WTC11 (cell line): ENCODE measurements around the gene YOD1. TPM values are rescaled to one million over a fixed set of nuclear protein-coding genes. Genes with fewer than 3 reads are reported as not detected.

ENCODE experiments used
- ATAC-seq: fragments of 200-7000 bp; cut with Tn5 transposase; 2 replicates; pipeline ENCODE4 v1.10.0; 2021; ENCODE audit warnings: mild to moderate bottlenecking, moderate library complexity
- CTCF ChIA-PET: fragments of 300-600 bp; sonication (Branson Sonifier 250); formaldehyde crosslinking; loops from one replicate; lab custom pipeline; 2021; ENCODE audit warnings: antibody characterized with exemption; lab: Charles Lee
- POLR2A ChIA-PET: fragments of 350-600 bp; sonication (Branson Sonifier 250); formaldehyde crosslinking; loops from one replicate; lab custom pipeline; 2021; ENCODE audit warnings: antibody characterized with exemption; lab: Charles Lee
- DNase-seq: peaks from one replicate; pipeline ENCODE4 v3.0.0; 2021; ENCODE audit warnings: low spot score
- H3K27ac Mint-ChIP-seq: 2 replicates; pipeline ENCODE4 v1.8.0; 2021; ENCODE audit warnings: mixed read lengths
- H3K27me3 Mint-ChIP-seq: 2 replicates; pipeline ENCODE4 v1.8.0; 2021; ENCODE audit warnings: low read depth, mild to moderate bottlenecking, moderate library complexity, mixed read lengths
- H3K36me3 Mint-ChIP-seq: 2 replicates; pipeline ENCODE4 v1.8.0; 2021; ENCODE audit warnings: mixed read lengths
- H3K4me1 Mint-ChIP-seq: 2 replicates; pipeline ENCODE4 v1.8.0; 2022; ENCODE audit warnings: mixed read lengths
- H3K4me3 Mint-ChIP-seq: 2 replicates; pipeline ENCODE4 v1.8.0; 2021; ENCODE audit warnings: mild to moderate bottlenecking, moderate library complexity, mixed read lengths
- H3K9me3 Mint-ChIP-seq: 2 replicates; pipeline ENCODE4 v1.8.0; 2021; ENCODE audit warnings: mixed read lengths
- EMX1 ChIP-seq: fragments of 250-450 bp; sonication (Bioruptor Pico); IDR thresholded peaks from 2 replicates; pipeline ENCODE4 v1.8.0; 2021; ENCODE audit warnings: mild to moderate bottlenecking
- GTF2I ChIP-seq: fragments of 250-450 bp; sonication (Bioruptor Pico); conservative IDR thresholded peaks from 2 replicates; pipeline ENCODE4 v1.4.0; 2021; ENCODE audit warnings: mild to moderate bottlenecking
- HMGA2 ChIP-seq: fragments of 250-450 bp; sonication (Bioruptor Pico); IDR thresholded peaks from 2 replicates; pipeline ENCODE4 v1.4.0; 2021; ENCODE audit warnings: mild to moderate bottlenecking, moderate library complexity
- KAT7 ChIP-seq: sonication (generic); formaldehyde crosslinking; IDR thresholded peaks from 2 replicates; pipeline ENCODE4 v1.8.1; 2023; ENCODE audit warnings: missing genetic modification reagents, mild to moderate bottlenecking, borderline replicate concordance
- MXD4 ChIP-seq: fragments of 250-450 bp; sonication (Bioruptor Pico); IDR thresholded peaks from 2 replicates; pipeline ENCODE4 v1.8.0; 2021; ENCODE audit warnings: mild to moderate bottlenecking, moderate library complexity, borderline replicate concordance
- MYBL2 ChIP-seq: sonication (generic); formaldehyde crosslinking; IDR thresholded peaks from 2 replicates; pipeline ENCODE4 v1.8.1; 2023; ENCODE audit warnings: mild to moderate bottlenecking, moderate library complexity, missing genetic modification reagents
- RELA ChIP-seq: sonication (generic); formaldehyde crosslinking; IDR thresholded peaks from 2 replicates; pipeline ENCODE4 v1.8.1; 2022; ENCODE audit warnings: missing genetic modification reagents, mild to moderate bottlenecking, borderline replicate concordance
- ZNF232 ChIP-seq: sonication (generic); formaldehyde crosslinking; IDR thresholded peaks from 2 replicates; pipeline ENCODE4 v1.8.0; 2022; ENCODE audit warnings: mild to moderate bottlenecking, missing genetic modification reagents
- ZNF317 ChIP-seq: sonication (generic); formaldehyde crosslinking; IDR thresholded peaks from 2 replicates; pipeline ENCODE4 v1.8.1; 2023; ENCODE audit warnings: low read depth, mild to moderate bottlenecking, moderate library complexity, missing genetic modification reagents, borderline replicate concordance
- total RNA-seq: library from RNA; stranded (reverse); gene quantifications from 3 replicates; pipeline ENCODE4 v1.2.3, GENCODE V29; 2021
- TF ChIP-seq, protein P1 (sequence below): sonication (generic); formaldehyde crosslinking; IDR thresholded peaks from 2 replicates; pipeline ENCODE4 v1.8.1; 2023; ENCODE audit warnings: mild to moderate bottlenecking, moderate library complexity, missing genetic modification reagents
- TF ChIP-seq, protein P2 (sequence below): fragments of 250-450 bp; sonication (Bioruptor Pico); IDR thresholded peaks from 2 replicates; pipeline ENCODE4 v1.8.0; 2021; ENCODE audit warnings: mild to moderate bottlenecking
- TF ChIP-seq, protein P3 (sequence below): sonication (generic); formaldehyde crosslinking; IDR thresholded peaks from 2 replicates; pipeline ENCODE4 v1.8.1; 2023; ENCODE audit warnings: mild to moderate bottlenecking, missing genetic modification reagents
- TF ChIP-seq, protein P4 (sequence below): fragments of 250-450 bp; sonication (Bioruptor Pico); IDR thresholded peaks from 2 replicates; pipeline ENCODE4 v1.9.0; 2021; ENCODE audit warnings: mild to moderate bottlenecking, borderline replicate concordance
- TF ChIP-seq, protein P5 (sequence below): sonication (generic); formaldehyde crosslinking; IDR thresholded peaks from 2 replicates; pipeline ENCODE4 v1.8.1; 2022; ENCODE audit warnings: mild to moderate bottlenecking, moderate library complexity, missing genetic modification reagents
- TF ChIP-seq, protein P6 (sequence below): sonication (generic); formaldehyde crosslinking; conservative IDR thresholded peaks from 2 replicates; pipeline ENCODE4 v1.8.1; 2022; ENCODE audit warnings: mild to moderate bottlenecking, missing genetic modification reagents

YOD1 gene
- total RNA-seq, 1 experiment from 2014 or later: 12.0 TPM

DNA sequence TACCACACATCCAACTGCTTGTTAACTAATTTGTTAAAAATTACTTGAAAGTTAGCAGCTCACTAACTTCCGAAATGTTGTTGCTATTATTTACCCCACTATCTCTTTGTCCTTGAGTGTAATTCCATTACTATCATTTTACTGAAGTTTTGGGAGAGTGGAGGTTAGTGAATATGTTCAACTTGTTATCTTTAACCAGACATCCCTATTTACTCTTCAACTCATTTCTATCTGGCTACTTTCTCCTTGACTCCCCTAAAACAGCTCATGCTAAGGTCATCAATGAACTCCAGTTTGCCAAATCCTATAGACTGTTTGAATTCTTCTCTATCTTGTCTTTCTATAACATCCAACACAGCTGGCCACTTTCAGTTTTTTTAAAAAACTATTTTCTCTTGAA lies 14.1 kb downstream of the YOD1 start (continued):
- TF ChIP-seq, protein P1, sequence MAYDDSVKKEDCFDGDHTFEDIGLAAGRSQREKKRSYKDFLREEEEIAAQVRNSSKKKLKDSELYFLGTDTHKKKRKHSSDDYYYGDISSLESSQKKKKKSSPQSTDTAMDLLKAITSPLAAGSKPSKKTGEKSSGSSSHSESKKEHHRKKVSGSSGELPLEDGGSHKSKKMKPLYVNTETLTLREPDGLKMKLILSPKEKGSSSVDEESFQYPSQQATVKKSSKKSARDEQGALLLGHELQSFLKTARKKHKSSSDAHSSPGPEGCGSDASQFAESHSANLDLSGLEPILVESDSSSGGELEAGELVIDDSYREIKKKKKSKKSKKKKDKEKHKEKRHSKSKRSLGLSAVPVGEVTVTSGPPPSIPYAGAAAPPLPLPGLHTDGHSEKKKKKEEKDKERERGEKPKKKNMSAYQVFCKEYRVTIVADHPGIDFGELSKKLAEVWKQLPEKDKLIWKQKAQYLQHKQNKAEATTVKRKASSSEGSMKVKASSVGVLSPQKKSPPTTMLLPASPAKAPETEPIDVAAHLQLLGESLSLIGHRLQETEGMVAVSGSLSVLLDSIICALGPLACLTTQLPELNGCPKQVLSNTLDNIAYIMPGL (CRISPR knock-in tag): no peak
- TF ChIP-seq MYBL2 (CRISPR knock-in tag) (no peak), RELA (CRISPR knock-in tag) (no peak), ZNF317 (CRISPR knock-in tag) (no peak), EMX1 (CRISPR knock-in tag) (no peak)

DNA sequence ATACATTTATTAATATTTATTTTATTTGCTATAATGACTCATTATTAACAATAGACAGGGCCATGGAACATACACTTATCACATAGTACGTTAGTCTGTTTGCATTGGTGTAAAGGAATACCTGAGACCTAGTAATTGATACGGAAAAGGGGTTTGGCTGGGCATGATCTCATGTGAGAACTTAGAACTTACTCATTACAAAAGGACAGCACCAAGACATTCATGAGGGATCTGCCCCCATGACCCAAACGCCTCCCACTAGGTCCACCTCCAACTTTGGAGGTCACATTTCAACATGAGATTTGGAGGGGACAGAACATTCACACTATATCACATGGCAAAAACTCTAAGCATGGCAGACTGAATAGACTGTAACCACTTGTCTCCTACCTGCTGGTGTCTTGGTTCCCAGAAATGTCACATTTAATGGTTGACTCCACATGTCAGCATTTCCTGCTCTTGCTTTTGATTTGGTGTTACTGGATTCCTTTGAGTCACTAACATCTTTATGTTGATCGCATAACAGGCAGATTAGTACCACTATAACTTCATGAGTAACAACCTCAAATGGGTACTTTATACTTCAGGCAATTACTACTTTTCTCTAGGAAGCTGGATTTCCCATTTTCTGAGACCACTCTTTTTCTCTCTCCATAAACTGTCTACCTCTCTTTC lies 15.0 kb downstream of the YOD1 start:
- no peak for TF ChIP-seq MXD4 (CRISPR knock-in tag)
- TF ChIP-seq RELA (CRISPR knock-in tag): no peak
- TF ChIP-seq, protein P2, sequence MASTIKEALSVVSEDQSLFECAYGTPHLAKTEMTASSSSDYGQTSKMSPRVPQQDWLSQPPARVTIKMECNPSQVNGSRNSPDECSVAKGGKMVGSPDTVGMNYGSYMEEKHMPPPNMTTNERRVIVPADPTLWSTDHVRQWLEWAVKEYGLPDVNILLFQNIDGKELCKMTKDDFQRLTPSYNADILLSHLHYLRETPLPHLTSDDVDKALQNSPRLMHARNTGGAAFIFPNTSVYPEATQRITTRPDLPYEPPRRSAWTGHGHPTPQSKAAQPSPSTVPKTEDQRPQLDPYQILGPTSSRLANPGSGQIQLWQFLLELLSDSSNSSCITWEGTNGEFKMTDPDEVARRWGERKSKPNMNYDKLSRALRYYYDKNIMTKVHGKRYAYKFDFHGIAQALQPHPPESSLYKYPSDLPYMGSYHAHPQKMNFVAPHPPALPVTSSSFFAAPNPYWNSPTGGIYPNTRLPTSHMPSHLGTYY (CRISPR knock-in tag): no peak
- TF ChIP-seq ZNF232 (CRISPR knock-in tag): no peak
- TF ChIP-seq, protein P3, sequence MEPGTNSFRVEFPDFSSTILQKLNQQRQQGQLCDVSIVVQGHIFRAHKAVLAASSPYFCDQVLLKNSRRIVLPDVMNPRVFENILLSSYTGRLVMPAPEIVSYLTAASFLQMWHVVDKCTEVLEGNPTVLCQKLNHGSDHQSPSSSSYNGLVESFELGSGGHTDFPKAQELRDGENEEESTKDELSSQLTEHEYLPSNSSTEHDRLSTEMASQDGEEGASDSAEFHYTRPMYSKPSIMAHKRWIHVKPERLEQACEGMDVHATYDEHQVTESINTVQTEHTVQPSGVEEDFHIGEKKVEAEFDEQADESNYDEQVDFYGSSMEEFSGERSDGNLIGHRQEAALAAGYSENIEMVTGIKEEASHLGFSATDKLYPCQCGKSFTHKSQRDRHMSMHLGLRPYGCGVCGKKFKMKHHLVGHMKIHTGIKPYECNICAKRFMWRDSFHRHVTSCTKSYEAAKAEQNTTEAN: no peak
- TF ChIP-seq, protein P1 (CRISPR knock-in tag): no peak
- TF ChIP-seq, all 79 proteins: peak for 0
- Mint-ChIP-seq H3K4me1 (peaks cover 34% of the 10 kb centered on the region), H3K27ac (no peak overlapping the region)

DNA sequence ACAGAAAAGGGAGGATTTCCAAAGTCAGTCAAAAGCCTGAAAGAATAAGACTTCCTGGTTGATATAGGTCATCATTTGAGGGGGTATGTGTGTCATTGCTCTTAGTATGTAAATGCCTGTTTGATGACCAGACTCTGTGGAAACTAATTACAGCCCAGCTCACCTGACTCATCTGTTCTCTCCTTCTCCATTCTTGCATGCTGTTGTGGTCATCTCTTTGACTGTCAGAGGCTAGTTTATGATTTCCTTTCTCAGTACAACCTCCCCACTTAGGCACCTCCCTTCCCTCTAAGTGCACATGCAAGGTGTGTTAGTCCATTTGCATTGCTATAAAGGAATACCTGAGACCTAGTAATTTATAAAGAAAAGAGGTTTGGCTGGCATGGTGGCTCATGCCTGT lies 16.0 kb downstream of the YOD1 start:
- TF ChIP-seq HMGA2 (no peak), GTF2I (CRISPR knock-in tag) (no peak), ZNF317 (CRISPR knock-in tag) (no peak), KAT7 (CRISPR knock-in tag) (no peak)
- TF ChIP-seq, protein P4, sequence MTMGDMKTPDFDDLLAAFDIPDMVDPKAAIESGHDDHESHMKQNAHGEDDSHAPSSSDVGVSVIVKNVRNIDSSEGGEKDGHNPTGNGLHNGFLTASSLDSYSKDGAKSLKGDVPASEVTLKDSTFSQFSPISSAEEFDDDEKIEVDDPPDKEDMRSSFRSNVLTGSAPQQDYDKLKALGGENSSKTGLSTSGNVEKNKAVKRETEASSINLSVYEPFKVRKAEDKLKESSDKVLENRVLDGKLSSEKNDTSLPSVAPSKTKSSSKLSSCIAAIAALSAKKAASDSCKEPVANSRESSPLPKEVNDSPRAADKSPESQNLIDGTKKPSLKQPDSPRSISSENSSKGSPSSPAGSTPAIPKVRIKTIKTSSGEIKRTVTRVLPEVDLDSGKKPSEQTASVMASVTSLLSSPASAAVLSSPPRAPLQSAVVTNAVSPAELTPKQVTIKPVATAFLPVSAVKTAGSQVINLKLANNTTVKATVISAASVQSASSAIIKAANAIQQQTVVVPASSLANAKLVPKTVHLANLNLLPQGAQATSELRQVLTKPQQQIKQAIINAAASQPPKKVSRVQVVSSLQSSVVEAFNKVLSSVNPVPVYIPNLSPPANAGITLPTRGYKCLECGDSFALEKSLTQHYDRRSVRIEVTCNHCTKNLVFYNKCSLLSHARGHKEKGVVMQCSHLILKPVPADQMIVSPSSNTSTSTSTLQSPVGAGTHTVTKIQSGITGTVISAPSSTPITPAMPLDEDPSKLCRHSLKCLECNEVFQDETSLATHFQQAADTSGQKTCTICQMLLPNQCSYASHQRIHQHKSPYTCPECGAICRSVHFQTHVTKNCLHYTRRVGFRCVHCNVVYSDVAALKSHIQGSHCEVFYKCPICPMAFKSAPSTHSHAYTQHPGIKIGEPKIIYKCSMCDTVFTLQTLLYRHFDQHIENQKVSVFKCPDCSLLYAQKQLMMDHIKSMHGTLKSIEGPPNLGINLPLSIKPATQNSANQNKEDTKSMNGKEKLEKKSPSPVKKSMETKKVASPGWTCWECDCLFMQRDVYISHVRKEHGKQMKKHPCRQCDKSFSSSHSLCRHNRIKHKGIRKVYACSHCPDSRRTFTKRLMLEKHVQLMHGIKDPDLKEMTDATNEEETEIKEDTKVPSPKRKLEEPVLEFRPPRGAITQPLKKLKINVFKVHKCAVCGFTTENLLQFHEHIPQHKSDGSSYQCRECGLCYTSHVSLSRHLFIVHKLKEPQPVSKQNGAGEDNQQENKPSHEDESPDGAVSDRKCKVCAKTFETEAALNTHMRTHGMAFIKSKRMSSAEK: no peak
- TF ChIP-seq, protein P5, sequence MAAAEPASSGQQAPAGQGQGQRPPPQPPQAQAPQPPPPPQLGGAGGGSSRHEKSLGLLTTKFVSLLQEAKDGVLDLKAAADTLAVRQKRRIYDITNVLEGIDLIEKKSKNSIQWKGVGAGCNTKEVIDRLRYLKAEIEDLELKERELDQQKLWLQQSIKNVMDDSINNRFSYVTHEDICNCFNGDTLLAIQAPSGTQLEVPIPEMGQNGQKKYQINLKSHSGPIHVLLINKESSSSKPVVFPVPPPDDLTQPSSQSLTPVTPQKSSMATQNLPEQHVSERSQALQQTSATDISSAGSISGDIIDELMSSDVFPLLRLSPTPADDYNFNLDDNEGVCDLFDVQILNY (CRISPR knock-in tag): no peak
- TF ChIP-seq, protein P6, sequence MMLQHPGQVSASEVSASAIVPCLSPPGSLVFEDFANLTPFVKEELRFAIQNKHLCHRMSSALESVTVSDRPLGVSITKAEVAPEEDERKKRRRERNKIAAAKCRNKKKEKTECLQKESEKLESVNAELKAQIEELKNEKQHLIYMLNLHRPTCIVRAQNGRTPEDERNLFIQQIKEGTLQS (CRISPR knock-in tag): no peak
- TF ChIP-seq, all 79 proteins: peak for 0
- H3K36me3 Mint-ChIP-seq: no peaks in the 10 kb centered on the region
- H3K4me1 Mint-ChIP-seq: peaks cover 44% of the 10 kb centered on the region
- ATAC-seq: no peak
- H3K27me3 Mint-ChIP-seq: no peaks in the 10 kb centered on the region
- no peaks in the 10 kb centered on the region for H3K9me3 Mint-ChIP-seq
- ChIA-PET CTCF (interaction anchor here (0.5 to 1.1 kb wide), 2 partner anchors 15 to 486 kb away, joined by 3 read pairs; no protein-coding TSS in a partner anchor), POLR2A (no interaction called here)
- no peak for DNase-seq
- H3K4me3 Mint-ChIP-seq: no peak overlapping the region
- no peak overlapping the region for H3K27ac Mint-ChIP-seq

More for the DNA sequence above, 15.0 kb downstream of the YOD1 start:
- no peaks in the 10 kb centered on the region for H3K27me3 Mint-ChIP-seq
- no peaks in the 10 kb centered on the region for H3K9me3 Mint-ChIP-seq
- DNase-seq: no peak
- ChIA-PET POLR2A (no interaction called here), CTCF (no interaction called here)
- H3K36me3 Mint-ChIP-seq: no peaks in the 10 kb centered on the region
- no peak overlapping the region for H3K4me3 Mint-ChIP-seq
- ATAC-seq: no peak
